NCI-H2081 (cell line): ENCODE measurements around the gene DEXI.
"Not testable (repeated sequence)": the region's sequence is repeated elsewhere in the genome, so short reads cannot be mapped to it uniquely, and the experiment has no call there.

Experiments used
- DNase-seq, 2 experiments: peaks; one replicate each; lab custom pipeline; 2025; lab: John Stamatoyannopoulos, UW

The DEXI gene

DNA sequence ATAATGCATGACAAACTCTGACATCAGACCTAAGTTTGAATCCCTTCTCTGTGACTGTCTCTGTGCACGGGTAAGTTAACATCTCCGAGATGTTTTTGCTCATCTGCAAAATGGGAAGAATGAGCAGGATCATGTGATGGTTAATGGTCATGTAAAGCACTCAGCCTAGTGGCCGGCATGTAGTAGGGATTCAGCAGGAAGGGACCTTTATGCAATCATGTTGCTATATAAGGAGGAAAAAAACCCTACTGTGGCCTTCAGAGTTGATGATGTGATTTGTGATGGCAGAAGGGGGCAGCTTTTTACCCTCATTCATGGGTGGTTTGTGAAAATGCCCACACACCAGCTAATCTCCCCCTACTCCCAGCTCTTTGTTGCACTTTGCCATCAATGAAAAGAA lies 26.2 kb upstream of the DEXI start:
- no peak for DNase-seq

DNA sequence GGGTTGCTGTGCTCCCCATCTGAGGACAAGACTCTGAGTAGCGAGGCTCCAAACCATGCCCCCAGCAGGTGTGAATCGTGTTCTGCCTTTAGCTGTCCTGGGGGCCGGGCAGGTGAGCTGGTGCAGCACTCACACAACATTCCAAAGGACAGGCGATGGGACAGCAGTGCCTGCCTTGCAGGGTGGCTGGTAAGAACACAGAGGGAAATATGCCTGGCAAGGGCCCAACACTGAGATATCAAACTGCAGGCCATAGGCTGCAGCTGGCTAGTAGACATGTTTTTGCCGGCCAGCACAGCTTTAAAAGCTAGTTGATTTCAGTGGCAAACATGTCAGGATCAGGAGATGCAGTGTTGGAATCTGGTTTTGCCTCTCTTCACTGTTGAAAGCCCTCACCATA lies 25.7 kb upstream of the DEXI start:
- DNase-seq: no peak

DNA sequence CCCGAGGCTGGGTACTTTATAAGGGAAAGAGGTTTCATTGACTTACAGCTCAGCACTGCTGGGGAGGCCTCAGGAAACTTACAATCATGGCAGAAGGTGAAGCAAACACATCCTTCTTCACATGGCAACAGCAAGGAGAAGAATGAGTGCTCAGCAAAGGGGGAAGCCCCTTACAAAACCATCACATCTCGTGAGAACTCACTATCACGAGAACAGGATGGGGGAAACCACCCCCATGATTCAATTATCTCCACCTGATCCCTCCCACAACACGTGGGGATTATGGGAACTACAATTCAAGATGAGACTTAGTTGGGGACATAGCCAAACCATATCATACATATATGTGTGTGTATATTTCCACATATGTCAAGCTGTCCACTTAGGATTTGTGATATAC lies 24.3 kb upstream of the DEXI start:
- DNase-seq: not testable (repeated sequence)

DNA sequence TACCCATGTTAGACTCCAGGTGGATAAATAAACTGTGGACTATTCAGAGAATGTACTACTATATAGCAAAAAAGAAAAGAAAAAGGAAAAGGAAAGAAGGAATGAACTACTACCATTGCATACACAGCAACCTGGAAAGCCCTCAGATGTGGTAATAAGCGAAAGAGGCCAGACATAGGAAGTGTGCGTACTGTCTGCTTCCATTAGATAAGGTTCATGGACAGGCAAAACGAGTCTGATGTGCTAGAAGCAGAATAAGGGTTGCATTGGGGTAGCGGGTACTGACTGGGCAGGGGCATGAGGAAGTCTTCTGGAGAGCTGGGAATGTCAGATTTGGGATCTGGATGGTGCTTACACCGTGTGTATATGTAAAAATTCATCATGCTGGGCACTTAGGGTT lies 23.9 kb upstream of the DEXI start:
- no peak for DNase-seq

DNA sequence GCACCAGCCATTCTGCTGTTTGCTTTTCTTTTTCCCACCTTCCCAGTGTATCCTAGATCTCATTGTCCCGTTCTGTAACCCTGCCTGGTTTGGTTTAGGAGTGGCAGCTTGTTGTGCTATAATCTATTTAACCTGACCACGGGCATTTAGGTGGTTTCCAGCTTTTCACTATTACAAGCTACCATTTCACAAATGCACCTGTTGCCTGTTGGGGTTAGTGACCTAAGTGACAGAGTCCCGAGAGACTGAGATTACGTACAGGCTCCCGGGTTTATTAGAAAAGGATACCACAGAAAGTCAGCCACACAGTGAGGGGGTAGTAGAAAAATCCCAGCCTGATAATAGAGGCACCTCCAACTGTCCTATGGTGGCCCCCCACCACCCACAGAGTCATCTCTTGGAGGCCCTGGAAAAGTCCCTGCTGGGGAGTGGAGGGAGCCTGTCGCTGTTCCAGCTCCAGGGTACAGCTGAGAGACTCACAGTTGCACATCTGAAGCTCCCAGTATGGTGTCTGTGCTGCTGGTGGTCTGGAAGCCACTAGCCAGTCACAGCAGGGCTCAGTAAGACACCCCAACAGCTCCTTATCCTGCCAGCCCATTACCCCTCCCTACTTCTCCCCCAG lies 23.3 kb upstream of the DEXI start:
- DNase-seq: no peak

DNA sequence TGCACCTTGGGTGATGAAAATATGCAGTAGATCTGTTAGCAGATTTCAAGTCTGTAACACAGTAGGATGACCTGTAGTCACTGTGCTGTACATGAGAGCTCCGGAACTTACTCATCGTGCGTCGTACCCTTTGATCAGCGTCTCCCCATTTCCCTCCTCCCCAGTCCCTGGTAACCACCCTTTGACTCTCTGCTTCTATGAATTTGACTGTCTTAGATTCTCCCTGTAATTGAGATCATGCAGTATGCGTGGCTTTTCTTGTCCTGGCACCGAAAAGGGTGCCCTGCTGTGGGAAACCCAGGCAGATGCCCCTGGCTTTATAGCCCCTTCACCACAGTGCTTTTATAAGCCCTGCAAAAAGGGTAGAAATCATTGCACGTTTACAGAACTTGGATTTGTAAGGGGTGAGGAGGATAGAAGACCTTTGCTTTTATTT lies 22.6 kb upstream of the DEXI start:
- no peak for DNase-seq

DNA sequence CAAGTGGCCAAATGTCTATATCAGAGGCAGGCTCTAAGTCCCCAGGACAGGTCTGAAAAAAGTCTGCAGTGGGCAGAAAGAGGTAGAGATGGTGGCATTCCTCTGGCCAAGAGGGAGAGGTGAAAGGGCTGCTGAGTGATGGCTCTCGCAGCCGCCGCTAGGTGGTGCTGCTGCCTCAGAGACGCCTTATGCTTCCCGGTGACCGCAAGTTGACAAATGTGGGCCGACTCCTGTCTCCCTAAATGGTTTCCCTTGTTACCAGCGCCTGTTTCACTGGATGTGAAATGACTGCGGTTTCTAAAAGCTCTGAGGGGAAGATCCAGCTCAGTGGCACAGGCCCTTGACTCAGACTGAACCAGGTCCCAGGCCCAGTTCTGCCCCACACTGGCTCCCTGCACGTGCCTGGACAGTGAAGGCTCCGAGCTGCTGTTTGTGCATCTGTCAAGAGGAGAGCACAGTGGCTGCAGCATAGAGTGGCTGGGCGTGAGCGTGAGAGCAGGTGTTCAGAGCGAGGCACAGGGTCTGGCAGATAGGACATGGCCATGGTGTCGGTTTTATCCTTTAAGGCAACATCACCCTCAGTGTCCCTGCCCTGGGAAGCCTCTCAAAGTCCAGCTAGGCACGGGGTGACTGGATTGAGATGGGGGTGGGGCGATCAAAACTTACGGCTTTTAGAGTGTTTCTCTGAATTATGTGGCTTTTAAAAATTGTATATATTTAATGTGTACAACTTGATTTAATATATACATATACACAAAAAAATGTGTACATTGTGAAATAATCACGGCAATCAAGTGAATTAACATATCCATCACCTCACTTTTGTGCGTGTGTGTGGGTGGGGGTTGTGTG lies 22.0 kb upstream of the DEXI start:
- DNase-seq: peak; percentile 68 to 71

DNA sequence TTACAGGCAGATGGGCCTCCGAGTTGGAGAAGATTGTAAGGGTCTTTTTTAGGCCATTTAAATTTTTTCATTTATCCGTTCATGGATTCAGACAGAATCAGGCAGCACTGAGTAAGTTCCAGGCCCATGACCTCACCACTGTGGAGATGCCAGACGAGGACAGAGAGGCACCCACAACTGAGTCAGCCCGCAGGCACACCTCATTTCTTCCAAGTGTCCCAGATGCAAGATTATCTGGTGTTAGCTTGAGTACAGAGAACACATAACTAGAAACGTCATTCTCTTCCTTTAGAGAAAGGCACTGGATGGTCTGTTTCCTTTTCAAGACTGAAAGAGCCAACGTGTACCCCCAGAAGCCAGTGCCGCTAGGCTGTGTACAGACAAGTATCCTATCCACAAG lies 19.0 kb upstream of the DEXI start:
- DNase-seq: no peak

DNA sequence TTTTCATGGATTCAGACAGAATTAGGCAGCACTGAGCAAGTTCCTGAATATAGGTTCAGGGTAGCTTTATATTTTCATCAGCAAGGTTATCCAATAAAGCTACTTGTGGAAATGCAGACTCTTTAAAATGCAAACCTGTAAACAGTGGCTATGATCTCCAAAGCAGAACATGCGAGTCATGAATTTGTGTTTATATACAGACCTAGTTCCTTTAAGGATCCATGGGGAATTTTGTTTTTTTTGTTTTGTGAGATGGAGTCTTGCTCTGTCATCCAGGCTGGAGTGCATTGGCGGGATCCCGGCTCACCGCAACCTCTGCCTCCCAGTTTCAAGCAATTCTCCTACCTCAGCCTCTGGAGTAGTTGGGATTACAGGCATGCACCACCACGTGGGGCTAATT lies 16.9 kb upstream of the DEXI start:
- DNase-seq: no peak

DNA sequence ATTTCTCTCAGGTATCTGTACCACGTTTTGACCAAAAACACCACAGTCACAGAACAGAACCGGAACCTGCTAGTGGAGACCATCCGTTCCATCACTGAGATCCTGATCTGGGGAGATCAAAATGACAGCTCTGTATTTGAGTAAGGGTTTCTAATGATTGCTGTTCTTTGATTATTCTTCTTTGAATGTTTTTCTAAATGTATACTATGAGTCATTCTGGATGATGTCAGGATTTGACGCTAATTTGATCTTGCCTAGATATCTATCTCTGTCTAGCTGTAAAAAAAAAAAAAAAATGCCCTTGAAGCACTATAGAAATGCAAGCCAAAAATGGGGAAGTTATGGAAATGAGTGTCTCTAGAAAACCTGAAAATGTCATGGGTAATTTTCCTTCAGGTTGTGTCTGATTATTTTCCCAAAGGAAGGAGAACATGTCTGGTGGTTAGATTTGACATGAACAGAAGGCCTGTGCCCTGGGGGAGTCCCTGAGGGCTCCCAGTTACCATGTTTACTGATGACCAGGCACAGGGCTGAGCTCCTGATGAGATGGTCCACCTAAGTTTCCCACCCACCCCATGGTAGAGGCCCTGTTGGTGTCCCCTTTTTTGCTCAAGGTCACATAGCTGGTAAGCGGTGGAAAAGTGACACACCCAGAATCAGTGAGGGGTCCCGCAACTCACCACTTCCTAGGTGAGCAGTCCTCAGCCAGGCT lies 15.7 kb upstream of the DEXI start:
- no peak for DNase-seq

DNA sequence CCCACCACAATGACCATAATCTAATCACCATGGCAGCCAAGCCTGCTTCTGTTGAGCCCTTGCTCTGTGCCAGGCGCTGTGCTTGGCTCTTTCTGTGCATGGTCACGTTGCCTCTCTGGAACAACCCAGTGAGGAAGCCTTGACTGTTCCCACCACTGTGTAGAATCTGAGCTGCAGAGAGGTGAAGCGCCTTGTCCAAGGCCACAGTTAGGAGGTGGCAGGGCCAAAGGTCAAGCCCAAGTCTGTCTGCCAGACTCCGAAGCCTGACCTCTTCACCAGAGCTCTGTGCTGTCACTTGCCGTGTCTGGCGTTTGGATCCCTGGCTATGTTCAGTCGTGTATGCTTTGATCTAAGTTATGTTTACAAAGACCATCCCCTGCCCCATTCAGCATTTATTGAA lies 12.6 kb upstream of the DEXI start:
- DNase-seq: no peak

DNA sequence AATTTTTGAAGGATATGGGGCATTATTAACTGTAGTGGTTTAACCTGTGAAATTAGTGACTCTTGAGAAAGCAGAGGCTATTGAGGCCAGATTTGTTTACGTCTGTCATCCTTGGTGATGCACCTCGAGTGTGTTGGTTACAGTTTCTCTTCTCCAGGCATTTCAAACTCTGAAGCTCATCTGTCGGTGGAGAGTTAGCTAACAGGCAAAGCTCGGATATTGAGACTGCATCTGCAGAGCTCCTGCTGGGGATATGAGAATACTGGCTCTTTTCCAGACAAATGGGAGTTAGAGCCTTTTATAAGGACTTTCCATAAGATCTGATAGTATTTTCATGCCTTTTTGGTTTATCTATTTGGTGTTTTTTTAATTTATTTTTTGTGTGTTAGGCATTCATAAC lies 8.8 kb upstream of the DEXI start:
- peak in 1 of 2 experiments; percentile 23 for DNase-seq

DNA sequence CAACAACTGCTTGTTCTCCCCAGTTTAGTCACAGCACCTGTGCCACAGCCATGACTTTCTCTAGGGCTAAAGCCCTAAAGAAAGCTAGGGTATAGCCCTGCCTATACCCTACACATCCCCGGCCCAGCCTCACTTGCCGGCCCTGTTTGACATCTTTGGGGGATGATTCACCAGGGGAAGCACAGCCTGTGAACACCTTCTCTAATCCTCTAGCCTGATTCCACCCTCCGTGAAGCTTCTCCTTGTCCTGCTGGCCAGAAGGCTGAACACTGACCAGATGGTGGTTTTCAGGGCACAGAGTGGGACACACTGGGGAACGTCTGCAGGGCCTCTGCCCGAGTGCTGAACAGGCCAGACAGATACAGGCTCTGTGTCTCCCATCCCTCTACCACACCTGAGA lies 8.1 kb upstream of the DEXI start:
- no peak for DNase-seq

DNA sequence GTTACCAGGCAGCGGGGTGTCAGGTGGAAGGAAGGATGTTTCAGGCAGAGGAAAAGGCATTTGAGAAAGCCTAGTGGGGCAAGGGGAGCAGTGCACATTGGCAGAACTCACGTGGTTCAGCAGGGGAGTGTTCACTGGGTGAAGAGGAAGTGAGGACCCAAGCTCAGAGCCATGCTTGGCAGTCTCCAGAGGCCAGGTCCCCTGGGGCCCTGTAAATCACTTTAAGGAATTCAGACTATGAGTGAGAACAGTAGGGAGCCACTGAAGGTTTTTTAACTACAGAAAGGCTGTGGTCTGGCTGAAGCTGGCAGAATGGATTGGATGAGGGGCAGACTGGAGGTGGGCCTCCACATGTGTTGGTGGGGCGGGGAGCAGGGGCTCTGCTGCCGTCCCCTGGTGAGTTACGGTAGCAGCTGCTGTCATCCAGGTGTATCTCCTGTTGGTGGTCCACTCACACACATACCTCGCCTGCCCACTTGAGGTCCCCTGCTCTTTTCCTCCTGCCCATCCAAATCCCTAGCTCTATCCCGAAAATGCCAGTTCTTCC lies 7.2 kb upstream of the DEXI start:
- DNase-seq: no peak

DNA sequence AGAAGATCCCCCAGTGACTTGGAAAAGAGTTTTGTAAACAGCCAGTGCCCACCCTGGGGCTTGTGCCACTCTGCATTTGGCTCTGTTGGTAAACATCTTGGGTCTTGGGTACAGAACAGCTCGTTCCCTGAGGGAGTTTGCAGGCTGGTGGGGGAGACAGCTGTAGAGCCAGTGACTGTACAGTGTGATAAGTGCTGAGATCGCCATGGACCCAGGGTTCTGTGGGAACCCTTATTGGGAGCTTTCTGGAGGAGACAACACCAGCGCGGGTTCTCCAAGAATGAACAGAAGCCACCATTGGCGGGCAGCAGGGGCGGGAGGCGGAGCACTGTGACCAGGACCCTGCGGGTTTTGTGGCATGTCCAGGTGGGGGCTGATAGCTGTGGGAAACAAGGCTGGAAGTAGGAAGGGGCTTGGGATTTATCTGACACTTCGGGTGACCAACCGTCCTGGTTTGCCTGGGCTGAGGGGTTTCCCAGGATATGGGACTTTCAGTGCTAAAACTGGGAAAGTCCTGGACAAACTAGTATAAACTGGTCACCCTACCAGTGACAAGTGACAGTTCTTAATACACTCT lies 5.0 kb upstream of the DEXI start:
- no peak for DNase-seq

DNA sequence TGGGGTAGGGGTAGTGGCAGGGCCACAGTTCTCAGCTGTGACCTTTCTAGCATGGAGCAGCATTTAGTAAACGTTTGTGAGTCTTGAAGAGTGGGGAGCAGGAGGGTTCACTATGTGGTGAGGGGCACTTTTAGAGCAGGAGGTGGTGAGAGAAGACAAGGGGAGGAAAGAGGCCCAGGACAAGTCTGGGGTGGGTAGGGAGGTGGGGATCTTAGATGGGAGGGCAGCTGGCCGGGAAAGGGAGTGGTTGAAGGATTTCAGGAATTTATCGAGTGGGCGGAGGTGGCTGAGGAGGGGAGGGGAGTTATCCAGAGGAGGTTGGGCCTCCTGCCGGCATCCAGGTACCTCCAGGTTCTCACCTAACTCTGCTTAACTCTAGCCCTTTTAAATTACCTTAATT lies 4.0 kb upstream of the DEXI start:
- no peak for DNase-seq

DNA sequence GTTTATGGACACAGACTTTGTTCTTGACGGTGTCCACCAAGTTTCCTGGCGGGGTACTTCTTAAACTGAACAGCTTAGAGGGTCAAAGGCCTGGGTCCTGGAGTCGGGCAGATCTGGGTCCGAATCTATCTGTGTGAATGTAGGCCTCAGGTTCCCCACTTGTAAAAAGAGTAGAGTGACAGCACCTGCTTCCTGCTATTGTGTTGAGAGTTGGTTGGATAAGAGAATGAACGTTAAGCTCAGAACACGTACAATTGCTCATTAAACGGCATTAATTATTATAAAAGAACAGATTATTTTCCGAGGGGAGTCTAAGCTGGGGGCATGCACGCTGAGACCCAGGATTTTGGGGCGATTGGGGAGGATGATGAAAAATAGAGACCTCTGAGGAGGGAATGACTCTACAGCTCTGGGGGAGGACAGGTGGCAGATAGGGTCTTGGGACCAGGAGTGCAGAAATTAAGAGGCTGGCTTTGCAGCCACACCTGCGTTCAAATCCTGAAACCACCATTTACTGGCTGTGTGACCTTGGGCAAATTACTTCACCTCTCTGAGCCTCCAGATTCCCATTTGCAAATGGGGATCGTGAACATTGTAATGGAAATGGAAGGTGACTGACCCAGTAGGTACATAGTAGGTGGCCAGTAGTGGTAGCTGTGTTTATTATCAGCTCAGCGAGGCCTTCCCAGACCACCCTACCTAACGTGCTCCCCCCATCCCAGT lies 3.0 kb upstream of the DEXI start:
- peak in 1 of 2 experiments; percentile 11 for DNase-seq

DNA sequence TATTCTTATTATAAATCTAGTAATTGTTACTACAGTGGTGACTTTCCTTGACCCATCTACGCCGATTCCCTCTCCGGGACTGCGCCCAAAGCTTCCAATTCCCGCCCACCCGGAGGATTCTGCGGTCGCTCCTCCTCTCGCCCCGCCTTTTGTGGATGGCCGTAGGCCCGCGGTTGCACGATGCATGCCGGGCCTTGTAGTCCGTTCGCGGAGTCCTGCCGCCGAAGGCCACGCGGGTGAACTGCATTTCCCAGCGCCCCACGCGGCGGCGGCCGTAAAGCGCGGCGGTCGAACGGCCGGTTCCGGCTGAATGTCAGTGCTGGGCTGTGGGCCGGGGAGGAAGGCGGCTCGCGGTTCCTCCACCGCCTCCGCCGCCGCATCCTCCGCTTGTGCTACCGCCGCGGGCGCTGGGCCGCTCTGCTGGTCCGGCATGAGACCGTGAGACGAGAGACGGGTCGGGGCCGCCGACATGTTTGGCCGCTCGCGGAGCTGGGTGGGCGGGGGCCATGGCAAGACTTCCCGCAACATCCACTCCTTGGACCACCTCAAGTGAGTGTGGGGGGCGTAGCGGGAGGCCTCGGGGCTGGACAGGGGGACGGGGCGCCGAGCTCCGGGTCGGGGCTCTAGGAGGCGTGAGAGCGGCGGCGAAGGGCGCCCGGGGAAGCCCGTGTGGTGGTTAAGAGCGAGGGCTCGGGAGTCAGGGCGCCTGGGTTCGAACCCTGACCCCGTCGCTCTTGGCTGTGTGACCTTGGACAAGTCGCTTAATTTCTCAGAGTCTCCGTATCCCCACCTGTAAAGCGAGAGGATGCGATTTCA lies 2.2 kb upstream of the DEXI start, which contains the start of gene CLEC16A:
Gene CLEC16A, plus strand, starts transcription at position 316 of the 816 bp plus-strand sequence. Its CDS starts 154 bp downstream, at position 470.
- peak; percentile 93 to 95 for DNase-seq

DNA sequence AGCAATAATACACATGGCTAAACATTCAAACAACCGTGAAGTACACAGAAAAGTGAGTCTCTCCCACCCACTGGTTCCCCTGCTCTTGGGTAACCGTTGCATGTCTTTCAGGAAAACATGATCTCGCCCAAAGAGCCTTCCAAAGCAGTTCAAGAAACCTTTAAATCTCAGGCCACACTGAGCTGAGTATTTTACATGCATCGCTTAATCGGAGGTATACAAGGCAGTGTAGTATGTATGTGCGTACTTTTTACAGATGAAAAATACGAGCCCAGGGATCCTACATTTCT lies 741 bp upstream of the DEXI start:
- no peak for DNase-seq

DNA sequence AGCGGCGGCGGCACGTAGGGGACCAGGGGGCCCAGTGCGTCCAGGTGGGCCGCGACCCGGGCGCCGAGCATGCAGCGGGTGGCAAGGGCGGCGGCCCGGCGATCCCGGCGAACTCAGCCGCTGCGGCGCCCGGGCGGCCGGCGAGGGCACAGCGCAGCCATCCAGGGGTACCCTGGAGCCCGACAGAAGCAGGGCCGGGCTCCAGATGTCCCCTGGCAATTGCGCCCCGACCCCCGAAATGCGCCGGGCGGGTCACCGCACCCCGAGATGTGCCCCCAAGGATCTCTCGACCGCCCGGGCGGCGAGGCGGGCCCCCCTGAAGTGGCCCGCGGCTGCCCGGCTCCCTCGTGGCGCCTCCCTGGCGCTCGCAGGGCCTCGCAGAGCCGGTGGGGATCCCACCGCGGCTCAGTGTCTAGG lies 325 bp downstream of the DEXI start:
- DNase-seq: not testable (repeated sequence)
